Trophoblast cell (in vitro differentiated cells and primary cell): Measurements from ENCODE around the gene LRRC26.

Source experiments
- DNase-seq, 2 donors: peaks; one replicate each; pipeline ENCODE4 v3.0.0-alpha.2; 2016
- H2AFZ ChIP-seq: 2 replicates; pipeline ENCODE4 v1.6.1; 2013; ENCODE audit warnings: low read length, moderate library complexity, mild to moderate bottlenecking; ENCODE audit not compliant: insufficient read depth, poor library complexity
- H2AK5ac ChIP-seq: 2 replicates; pipeline ENCODE4 v1.6.1; 2013; ENCODE audit warnings: mild to moderate bottlenecking, low read length
- H2BK120ac ChIP-seq: 2 replicates; pipeline ENCODE4 v1.6.1; 2013; ENCODE audit warnings: low read length, mild to moderate bottlenecking, moderate library complexity; ENCODE audit not compliant: insufficient read depth, poor library complexity
- H2BK12ac ChIP-seq: 2 replicates; pipeline ENCODE4 v1.6.1; 2013; ENCODE audit warnings: mild to moderate bottlenecking, low read length, moderate library complexity
- H2BK5ac ChIP-seq: 2 replicates; pipeline ENCODE4 v1.6.1; 2013; ENCODE audit warnings: low read length, low read depth, moderate library complexity, mild to moderate bottlenecking; ENCODE audit not compliant: poor library complexity
- H3K14ac ChIP-seq: 2 replicates; pipeline ENCODE4 v1.6.1; 2013; ENCODE audit warnings: mild to moderate bottlenecking, low read length
- H3K18ac ChIP-seq: 2 replicates; pipeline ENCODE4 v1.6.1; 2013; ENCODE audit warnings: mild to moderate bottlenecking, low read length
- H3K23ac ChIP-seq: 2 replicates; pipeline ENCODE4 v1.6.1; 2013; ENCODE audit warnings: low read length
- H3K27ac ChIP-seq: 2 replicates; pipeline ENCODE4 v1.5.1; 2013; ENCODE audit warnings: low read depth, mild to moderate bottlenecking, inconsistent platforms, low read length, moderate library complexity
- H3K27me3 ChIP-seq: 2 replicates; pipeline ENCODE4 v1.6.1; 2013; ENCODE audit warnings: inconsistent platforms, mild to moderate bottlenecking, low read length, moderate library complexity; ENCODE audit not compliant: insufficient read depth
- H3K36me3 ChIP-seq, 2 experiments: 1 replicate in 1 of 2; 2 replicates in 1 of 2; pipeline ENCODE4 v1.6.1; 2013; ENCODE audit warnings: low read length in 2 of 2, mild to moderate bottlenecking in 2 of 2, moderate library complexity in 1 of 2; ENCODE audit not compliant: insufficient read depth in 2 of 2, control insufficient read depth in 1 of 2
- H3K4ac ChIP-seq: 2 replicates; pipeline ENCODE4 v1.6.1; 2013; ENCODE audit warnings: low read depth, mild to moderate bottlenecking, low read length, moderate library complexity
- H3K4me1 ChIP-seq, 2 experiments: 1 replicate in 1 of 2; 2 replicates in 1 of 2; pipeline ENCODE4 v1.6.1; 2013; ENCODE audit warnings: low read length in 2 of 2, mild to moderate bottlenecking in 2 of 2, moderate library complexity in 1 of 2; ENCODE audit not compliant: insufficient read depth in 2 of 2, control insufficient read depth in 1 of 2
- H3K4me2 ChIP-seq: 2 replicates; pipeline ENCODE4 v1.6.1; 2013; ENCODE audit warnings: inconsistent platforms, mild to moderate bottlenecking, low read length, moderate library complexity
- H3K4me3 ChIP-seq: 2 replicates; pipeline ENCODE4 v1.5.1; 2013; ENCODE audit warnings: mild to moderate bottlenecking, low read depth, low read length, inconsistent platforms
- H3K79me1 ChIP-seq: one replicate; pipeline ENCODE4 v1.6.1; 2013; ENCODE audit warnings: low read length
- H3K79me2 ChIP-seq: 2 replicates; pipeline ENCODE4 v1.6.1; 2013; ENCODE audit warnings: low read length, mild to moderate bottlenecking; ENCODE audit not compliant: control insufficient read depth, insufficient read depth, poor library complexity
- H3K9ac ChIP-seq: 2 replicates; pipeline ENCODE4 v1.6.1; 2013; ENCODE audit warnings: mild to moderate bottlenecking, low read length
- H3K9me3 ChIP-seq: 2 replicates; pipeline ENCODE4 v1.6.1; 2013; ENCODE audit warnings: low read depth, mild to moderate bottlenecking, control low read depth, inconsistent platforms, low read length; ENCODE audit not compliant: insufficient read depth
- H4K12ac ChIP-seq: 2 replicates; pipeline ENCODE4 v1.6.1; 2013; ENCODE audit warnings: low read depth, mild to moderate bottlenecking, low read length, moderate library complexity
- H4K8ac ChIP-seq: 2 replicates; pipeline ENCODE4 v1.6.1; 2013; ENCODE audit warnings: low read depth, mild to moderate bottlenecking, low read length, moderate library complexity
- H4K91ac ChIP-seq: one replicate; pipeline ENCODE4 v1.6.1; 2013; ENCODE audit warnings: low read depth, mild to moderate bottlenecking, low read length, moderate library complexity
- WGBS: extraction: QIAGEN DNeasy Blood & Tissue Kit; methylation state at CpG from one replicate; pipeline ENCODE4 v1.1.7; 2013; ENCODE audit warnings: missing lambda C conversion rate; ENCODE audit not compliant: insufficient read length, insufficient coverage; ENCODE audit errors: extremely low coverage; 5-methylcytosine and 5-hydroxymethylcytosine counted together

LRRC26 gene

GRCh38 chr9:137192448-137192780 is 22.6 kb upstream of the LRRC26 start:
- Histone ChIP-seq H4K91ac (no peak overlapping the region), H2BK5ac (no peak overlapping the region), H3K9ac (no peak overlapping the region), H3K14ac (no peak overlapping the region), H2AFZ (no peak overlapping the region), H4K8ac (no peak overlapping the region), H3K36me3 (peaks cover 27 to 32% of the 10 kb centered on the region in 2 experiments), H3K4ac (no peak overlapping the region), H2BK12ac (no peak overlapping the region), H3K18ac (no peak overlapping the region), H3K79me1 (peaks cover 5% of the 10 kb centered on the region), H4K12ac (no peak overlapping the region), H3K4me3 (no peak overlapping the region), H3K9me3 (no peaks in the 10 kb centered on the region), H3K27me3 (no peaks in the 10 kb centered on the region), H2AK5ac (no peak overlapping the region), H3K79me2 (peaks cover 8% of the 10 kb centered on the region), H3K4me1 (peaks cover 13 to 15% of the 10 kb centered on the region in 2 experiments), H3K23ac (no peak overlapping the region), H3K4me2 (no peak overlapping the region), H2BK120ac (no peak overlapping the region), H3K27ac (no peak overlapping the region)
- DNase-seq, result no peak
- WGBS, result no CpG with 5 or more reads among the region's 10 CpGs

- H3K9me3 ChIP-seq, result no peaks in the 10 kb centered on the region
- H3K14ac ChIP-seq, result no peak overlapping the region
- H3K18ac ChIP-seq, result no peak overlapping the region
- peaks cover 17 to 18% of the 10 kb centered on the region in 2 experiments for H3K4me1 ChIP-seq
- no peak overlapping the region for H3K4ac ChIP-seq
- no peak overlapping the region for H2BK5ac ChIP-seq
- no peak for DNase-seq
- no CpG with 5 or more reads among the region's 22 CpGs for WGBS
- no peak overlapping the region for H2BK12ac ChIP-seq
- H3K4me3 ChIP-seq, result no peak overlapping the region
- no peak overlapping the region for H4K8ac ChIP-seq
- H3K27ac ChIP-seq, result no peak overlapping the region
- H3K23ac ChIP-seq, result no peak overlapping the region
- peaks cover 5% of the 10 kb centered on the region for H3K79me1 ChIP-seq
- H2AK5ac ChIP-seq, result no peak overlapping the region
- H2BK120ac ChIP-seq, result no peak overlapping the region
- H4K12ac ChIP-seq, result no peak overlapping the region
- H3K27me3 ChIP-seq, result no peaks in the 10 kb centered on the region
- H4K91ac ChIP-seq, result no peak overlapping the region
- peaks cover 29 to 34% of the 10 kb centered on the region in 2 experiments for H3K36me3 ChIP-seq
- H2AFZ ChIP-seq, result no peak overlapping the region
- H3K9ac ChIP-seq, result no peak overlapping the region
- H3K79me2 ChIP-seq, result peaks cover 8% of the 10 kb centered on the region
- H3K4me2 ChIP-seq, result no peak overlapping the region
Measured at GRCh38 chr9:137191691-137192447, 22.0 kb upstream of the LRRC26 start.

GRCh38 chr9:137191245-137191644 is 21.4 kb upstream of the LRRC26 start:
- no peak overlapping the region for H2BK12ac ChIP-seq
- no peak overlapping the region for H3K4me3 ChIP-seq
- no peak overlapping the region for H3K18ac ChIP-seq
- no peak overlapping the region for H2AFZ ChIP-seq
- H3K4ac ChIP-seq, result no peak overlapping the region
- H3K36me3 ChIP-seq, result peaks cover 34 to 39% of the 10 kb centered on the region in 2 experiments
- no peak overlapping the region for H4K91ac ChIP-seq
- no peak overlapping the region for H2BK120ac ChIP-seq
- peaks cover 8% of the 10 kb centered on the region for H3K79me2 ChIP-seq
- H3K9me3 ChIP-seq, result no peaks in the 10 kb centered on the region
- H3K79me1 ChIP-seq, result peaks cover 5% of the 10 kb centered on the region
- H4K12ac ChIP-seq, result no peak overlapping the region
- no peak overlapping the region for H2AK5ac ChIP-seq
- no peak overlapping the region for H3K23ac ChIP-seq
- no CpG with 5 or more reads among the region's 3 CpGs for WGBS
- no peak overlapping the region for H3K14ac ChIP-seq
- H2BK5ac ChIP-seq, result no peak overlapping the region
- H3K9ac ChIP-seq, result no peak overlapping the region
- no peak overlapping the region for H3K27ac ChIP-seq
- DNase-seq, result no peak
- H3K4me1 ChIP-seq, result peaks cover 17 to 18% of the 10 kb centered on the region in 2 experiments
- no peak overlapping the region for H3K4me2 ChIP-seq
- no peaks in the 10 kb centered on the region for H3K27me3 ChIP-seq
- H4K8ac ChIP-seq, result no peak overlapping the region

GRCh38 chr9:137190315-137190856 is 20.5 kb upstream of the LRRC26 start:
- no CpG with 5 or more reads among the region's 9 CpGs for WGBS
- no peaks in the 10 kb centered on the region for H3K27me3 ChIP-seq

More at GRCh38 chr9:137190315-137190856, 20.5 kb upstream of the LRRC26 start:
- Histone ChIP-seq H3K18ac (no peak overlapping the region), H3K4me1 (peaks cover 17 to 18% of the 10 kb centered on the region in 2 experiments), H3K4me2 (no peak overlapping the region), H2AK5ac (no peak overlapping the region), H3K23ac (no peak overlapping the region), H3K4me3 (no peak overlapping the region), H2AFZ (no peak overlapping the region), H3K4ac (no peak overlapping the region), H3K27ac (no peak overlapping the region), H4K12ac (no peak overlapping the region), H4K8ac (no peak overlapping the region), H2BK5ac (no peak overlapping the region), H3K9me3 (no peaks in the 10 kb centered on the region), H4K91ac (no peak overlapping the region), H2BK12ac (no peak overlapping the region), H3K79me2 (peaks cover 8% of the 10 kb centered on the region), H3K9ac (no peak overlapping the region), H3K14ac (no peak overlapping the region), H3K79me1 (peaks cover 5% of the 10 kb centered on the region), H3K36me3 (peaks cover 43 to 46% of the 10 kb centered on the region in 2 experiments), H2BK120ac (no peak overlapping the region)
- DNase-seq, result no peak
